Ovary (tissue), 3 donors: ENCODE measurements around the gene VENTX.

Experiments
- EP300 ChIP-seq: sonication (generic); formaldehyde crosslinking; IDR thresholded peaks from one replicate; pipeline ENCODE4 v1.6.1; 2017; ENCODE audit warnings: antibody characterized with exemption
- POLR2A ChIP-seq: fragments of 450-650 bp; IDR thresholded peaks from one replicate; pipeline ENCODE4 v1.6.1; 2017; ENCODE audit warnings: antibody characterized with exemption, mild to moderate bottlenecking, moderate library complexity
- TF ChIP-seq, protein P1 (sequence below), 3 donors: fragments of 450-650 bp in 2 of 3; fragments of 200-600 bp in 1 of 3; IDR thresholded peaks; one replicate each; pipeline versions ENCODE4 v1.5.1 to v1.8.0; 2016 to 2022; ENCODE audit warnings: antibody characterized with exemption in 3 of 3, mild to moderate bottlenecking in 1 of 3
- donor health status: DM: no; HTN: no; CAD: no.

DNA sequence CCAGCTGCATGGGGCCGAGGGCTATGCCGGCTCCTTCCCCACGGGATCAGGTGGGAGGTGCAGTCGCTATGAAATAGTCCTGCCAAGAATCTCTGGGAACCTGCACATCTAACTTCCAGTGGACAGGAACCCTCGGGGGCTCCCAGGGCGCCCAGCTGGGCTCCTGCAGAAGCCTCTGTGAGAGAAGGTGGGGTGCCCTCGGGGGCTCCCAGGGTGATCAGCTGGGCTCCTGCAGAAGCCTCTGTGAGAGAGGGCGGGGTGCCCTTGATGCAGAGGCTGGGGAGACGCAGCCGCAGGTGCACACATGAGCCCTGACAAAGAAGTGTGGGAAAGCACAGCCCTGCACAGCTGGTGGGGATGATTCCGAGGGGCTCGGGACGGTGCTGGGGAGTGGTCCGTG is 5.9 kb downstream of the VENTX start:
- TF ChIP-seq POLR2A: no peak
- TF ChIP-seq, protein P1, sequence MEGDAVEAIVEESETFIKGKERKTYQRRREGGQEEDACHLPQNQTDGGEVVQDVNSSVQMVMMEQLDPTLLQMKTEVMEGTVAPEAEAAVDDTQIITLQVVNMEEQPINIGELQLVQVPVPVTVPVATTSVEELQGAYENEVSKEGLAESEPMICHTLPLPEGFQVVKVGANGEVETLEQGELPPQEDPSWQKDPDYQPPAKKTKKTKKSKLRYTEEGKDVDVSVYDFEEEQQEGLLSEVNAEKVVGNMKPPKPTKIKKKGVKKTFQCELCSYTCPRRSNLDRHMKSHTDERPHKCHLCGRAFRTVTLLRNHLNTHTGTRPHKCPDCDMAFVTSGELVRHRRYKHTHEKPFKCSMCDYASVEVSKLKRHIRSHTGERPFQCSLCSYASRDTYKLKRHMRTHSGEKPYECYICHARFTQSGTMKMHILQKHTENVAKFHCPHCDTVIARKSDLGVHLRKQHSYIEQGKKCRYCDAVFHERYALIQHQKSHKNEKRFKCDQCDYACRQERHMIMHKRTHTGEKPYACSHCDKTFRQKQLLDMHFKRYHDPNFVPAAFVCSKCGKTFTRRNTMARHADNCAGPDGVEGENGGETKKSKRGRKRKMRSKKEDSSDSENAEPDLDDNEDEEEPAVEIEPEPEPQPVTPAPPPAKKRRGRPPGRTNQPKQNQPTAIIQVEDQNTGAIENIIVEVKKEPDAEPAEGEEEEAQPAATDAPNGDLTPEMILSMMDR (IDR thresholded peaks at IDR 0.05): no peak
- no peak for TF ChIP-seq EP300
